NCI-H1417 treated with DMSO at 0.1 percent for 48 hours (cell line): ENCODE results near the gene EXOC7.
"Not testable (repeated sequence)": the region's sequence is repeated elsewhere in the genome, so short reads cannot be mapped to it uniquely, and the experiment has no call there.

Source experiments
- DNase-seq: peaks from one replicate; lab custom pipeline; 2025; lab: John Stamatoyannopoulos, UW

EXOC7 gene

DNA sequence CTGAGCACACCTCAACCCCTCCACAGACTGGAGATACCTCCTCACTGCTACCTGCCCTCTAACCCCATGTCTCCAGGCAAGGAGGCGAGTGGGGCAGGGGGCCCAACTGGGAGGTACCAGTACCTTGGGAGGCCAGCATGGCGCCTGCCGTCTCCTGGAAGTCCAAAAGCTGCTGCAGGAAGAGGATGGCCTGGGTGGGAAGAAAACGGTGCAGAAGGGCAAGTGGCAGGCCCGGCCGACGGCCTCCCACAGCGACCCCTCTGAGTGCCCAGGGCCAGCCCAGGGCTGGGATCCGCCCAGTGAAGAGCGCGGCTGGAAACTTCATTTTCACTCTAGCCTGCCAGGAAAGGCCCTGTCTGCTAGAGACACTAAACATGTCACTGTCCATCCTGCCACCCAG lies 16.1 kb downstream of the EXOC7 start:
- DNase-seq, result no peak

DNA sequence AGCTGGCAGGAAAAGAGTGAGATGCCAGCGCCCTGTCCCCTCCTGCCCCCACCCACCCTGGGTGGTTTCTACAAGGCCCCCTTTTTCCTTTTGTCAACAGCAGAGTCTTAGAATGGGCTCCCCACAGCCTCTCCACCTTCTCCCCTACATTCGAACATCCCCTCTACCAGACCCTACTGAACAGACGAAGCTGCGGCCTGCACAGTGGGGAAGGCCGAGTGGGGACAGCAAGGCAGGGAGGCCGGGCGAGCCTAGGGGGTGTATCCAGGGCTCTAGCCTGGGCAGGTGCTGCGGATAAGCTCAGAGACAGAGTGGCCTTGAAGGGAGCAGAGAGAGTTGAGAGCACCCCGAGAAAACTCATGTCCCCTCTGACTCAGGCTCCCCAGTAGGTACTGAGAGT lies 17.2 kb downstream of the EXOC7 start:
- DNase-seq, result no peak

DNA sequence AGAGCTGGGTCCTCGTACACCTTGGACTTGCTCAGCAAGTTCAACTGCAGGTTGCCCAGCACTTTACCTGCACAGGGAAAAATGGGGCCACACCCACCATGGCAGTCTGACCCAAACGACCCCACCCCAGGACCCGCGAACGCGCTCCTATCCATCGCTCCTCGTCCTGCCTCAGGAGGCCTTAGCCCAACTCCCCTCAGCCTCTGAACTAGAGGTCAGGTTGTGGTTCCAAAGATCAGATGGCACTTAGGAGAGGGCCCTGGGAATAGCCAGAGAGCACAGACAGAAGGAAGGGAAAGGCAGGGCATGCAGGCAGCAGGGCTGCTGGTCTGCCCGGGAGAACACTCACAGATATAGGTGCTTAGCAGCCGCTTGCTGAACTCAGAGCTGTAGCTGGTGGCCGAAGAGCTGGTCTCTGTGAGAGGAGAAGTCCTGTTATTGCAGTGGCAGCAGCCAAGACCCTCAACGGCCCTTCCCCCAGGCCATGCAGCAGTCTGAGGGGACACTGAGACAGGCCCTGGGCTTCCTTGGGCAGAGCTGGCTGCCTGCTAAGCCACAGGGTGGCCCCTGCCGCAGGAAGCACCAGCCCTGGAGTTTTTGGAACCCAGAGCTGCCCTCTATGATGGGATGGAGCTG lies 17.7 kb downstream of the EXOC7 start:
- no peak for DNase-seq

DNA sequence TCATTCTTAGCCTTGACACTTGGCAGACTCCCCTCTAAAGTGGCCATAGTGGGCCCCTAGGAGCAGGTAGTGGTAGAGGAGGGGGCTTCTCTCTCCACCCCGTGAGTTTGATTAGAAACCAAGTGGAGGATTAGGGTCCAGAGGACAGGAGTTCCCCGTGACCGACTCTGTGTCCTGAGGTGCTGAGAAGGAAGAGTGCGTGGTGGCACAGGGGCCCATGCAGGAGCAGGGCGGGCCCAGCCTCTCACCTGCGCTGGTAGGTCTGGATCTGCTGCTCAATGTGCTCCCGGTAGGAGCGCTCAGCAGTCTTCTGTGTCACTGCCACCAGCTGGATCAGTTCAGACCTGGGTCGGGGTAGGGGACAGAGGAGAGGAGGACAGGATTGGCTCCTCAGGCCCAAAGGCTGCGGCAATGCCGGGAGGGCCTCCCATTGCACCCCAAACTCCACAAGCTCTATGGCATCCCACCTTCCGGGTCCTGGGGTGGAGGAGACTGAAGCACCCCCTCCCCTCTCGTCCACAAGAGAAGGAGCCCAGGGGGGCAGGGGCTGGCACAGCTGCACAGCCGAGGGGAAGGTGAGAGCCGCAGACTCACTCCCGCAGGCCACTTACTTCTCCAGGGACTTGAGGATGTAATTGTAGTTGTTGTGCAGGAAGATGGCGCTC lies 18.4 kb downstream of the EXOC7 start:
- DNase-seq, result no peak

DNA sequence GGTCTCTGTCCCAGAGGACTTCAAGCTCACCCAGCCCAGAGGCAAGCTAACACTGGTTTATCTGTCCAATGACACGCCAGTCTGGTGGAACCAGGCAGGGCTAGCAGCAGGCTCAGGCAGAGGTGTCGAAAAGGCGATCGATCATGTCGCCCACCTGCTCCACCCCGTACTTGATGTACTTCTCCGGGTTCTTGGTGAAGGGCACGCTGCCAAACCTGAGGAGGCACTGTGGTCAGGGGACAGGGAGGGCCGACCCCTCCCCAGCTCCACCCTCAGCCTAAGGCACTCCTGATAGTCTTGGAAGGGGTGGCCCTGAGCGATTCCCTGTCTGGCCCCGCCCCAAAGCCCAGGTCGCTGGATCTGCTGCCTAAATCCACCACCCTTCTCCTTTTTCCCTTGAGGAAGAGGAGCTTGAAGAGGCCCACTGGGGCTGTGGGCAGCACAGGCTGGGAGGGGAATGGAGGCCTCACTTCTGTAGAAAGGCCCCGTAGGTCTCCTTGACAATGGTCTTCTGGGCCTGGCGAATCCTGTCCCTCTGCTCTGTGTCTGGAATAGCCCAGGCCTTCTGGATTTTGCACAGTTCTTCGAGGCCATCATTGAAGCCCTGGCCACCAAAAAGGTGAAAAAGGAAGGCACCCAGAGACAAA lies 19.9 kb downstream of the EXOC7 start:
- no peak for DNase-seq

DNA sequence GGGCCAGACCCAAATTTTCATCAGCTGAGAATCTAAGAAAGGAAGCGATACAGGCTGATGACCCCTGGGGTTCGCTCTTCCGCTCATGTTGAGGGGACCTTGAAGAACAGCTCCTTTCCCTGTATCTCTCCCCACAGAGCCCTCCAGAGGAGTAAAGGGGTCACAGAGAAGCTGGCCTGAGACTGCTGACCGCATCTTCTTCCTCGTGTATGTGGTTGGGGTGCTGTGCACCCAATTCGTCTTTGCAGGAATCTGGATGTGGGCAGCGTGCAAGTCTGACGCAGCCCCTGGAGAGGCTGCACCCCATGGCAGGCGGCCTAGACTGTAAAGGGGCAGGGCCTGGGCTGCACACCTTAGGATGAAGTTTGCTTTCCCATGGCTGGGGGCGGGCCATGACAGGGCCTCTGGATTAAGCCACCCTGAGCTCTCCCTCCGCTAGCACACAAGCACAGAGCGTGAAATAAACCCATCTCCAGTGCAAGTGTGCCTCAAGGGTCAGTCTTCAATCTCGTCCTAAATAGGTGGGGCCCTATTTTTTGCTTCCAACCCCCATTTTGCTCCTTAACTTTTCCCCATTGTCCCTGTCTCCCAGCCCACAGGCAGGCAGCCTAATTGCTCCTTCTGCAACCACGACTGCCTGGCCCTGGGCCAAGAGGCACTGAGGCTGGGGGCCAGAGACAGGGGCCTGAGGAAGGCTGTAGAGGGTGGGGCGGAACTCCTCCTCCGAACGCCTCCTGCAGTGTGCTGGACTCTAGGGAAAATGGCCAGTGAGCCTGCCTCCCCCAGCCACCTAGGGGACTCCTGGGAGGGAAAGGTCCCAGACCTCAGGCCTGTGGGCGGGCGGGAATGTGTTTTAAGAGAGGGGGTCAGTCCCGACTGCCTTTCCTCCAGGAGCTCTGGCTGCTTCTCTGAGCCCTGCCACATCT lies 21.0 kb downstream of the EXOC7 start:
- DNase-seq, result no peak

DNA sequence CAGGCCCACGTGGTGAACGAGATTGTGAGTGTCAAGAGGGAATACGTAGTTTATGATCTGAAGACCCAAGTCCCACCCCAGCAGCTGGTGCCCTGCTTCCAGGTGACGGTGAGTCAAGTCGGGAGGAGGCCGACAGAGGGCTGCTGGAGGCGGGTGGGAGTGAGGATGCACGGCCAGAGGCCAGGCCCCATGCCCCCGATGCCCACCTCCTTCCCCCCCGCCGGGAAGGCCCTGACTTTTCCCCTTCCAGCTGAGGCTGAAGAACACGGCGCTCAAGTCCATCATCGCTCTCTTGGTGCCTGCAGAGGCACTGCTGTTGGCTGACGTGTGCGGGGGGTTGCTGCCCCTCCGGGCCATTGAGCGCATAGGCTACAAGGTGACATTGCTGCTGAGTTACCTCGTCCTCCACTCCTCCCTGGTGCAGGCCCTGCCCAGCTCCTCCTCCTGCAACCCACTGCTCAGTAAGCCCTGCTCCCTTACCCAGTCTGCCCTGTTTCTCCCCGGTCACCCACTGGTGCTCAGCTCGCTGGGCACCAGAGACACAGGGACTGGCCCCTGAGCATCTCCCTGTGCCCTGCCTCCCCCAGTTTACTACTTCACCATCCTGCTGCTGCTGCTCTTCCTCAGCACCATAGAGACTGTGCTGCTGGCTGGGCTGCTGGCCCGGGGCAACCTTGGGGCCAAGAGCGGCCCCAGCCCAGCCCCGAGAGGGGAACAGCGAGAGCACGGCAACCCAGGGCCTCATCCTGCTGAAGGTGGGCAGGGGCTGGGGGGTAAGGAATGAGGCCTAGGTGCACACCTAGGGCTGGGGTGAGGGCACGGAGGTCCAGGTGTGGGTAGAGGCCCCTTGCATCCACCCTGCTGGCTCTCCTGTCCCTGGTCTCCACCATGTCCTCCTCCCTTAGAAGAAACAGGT lies 22.0 kb downstream of the EXOC7 start:
- no peak for DNase-seq

DNA sequence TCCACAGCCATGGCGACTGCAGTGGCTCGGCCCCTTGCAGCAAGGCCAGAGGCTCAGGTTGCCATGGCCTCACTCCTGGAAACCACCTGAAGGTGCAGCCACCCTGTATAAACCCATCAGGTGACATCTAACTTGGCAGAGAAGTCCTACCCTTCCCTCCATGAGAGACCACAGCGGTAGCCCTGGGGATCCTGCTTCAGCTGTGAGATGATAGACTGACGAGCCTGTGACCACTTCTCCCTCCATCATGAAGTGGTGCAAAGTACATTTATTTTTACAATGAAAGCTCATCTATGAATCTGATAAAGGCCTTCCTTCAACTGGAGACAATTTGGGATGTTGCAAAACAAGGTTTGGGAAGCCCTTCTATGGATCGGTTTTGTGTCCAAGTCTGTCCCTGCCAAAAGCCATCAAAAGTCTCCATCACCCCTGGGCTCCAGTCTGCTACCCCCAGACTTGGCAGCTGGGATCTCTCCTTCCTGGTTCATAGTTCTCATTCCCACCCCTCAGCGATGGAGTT lies 22.8 kb downstream of the EXOC7 start:
- no peak for DNase-seq

DNA sequence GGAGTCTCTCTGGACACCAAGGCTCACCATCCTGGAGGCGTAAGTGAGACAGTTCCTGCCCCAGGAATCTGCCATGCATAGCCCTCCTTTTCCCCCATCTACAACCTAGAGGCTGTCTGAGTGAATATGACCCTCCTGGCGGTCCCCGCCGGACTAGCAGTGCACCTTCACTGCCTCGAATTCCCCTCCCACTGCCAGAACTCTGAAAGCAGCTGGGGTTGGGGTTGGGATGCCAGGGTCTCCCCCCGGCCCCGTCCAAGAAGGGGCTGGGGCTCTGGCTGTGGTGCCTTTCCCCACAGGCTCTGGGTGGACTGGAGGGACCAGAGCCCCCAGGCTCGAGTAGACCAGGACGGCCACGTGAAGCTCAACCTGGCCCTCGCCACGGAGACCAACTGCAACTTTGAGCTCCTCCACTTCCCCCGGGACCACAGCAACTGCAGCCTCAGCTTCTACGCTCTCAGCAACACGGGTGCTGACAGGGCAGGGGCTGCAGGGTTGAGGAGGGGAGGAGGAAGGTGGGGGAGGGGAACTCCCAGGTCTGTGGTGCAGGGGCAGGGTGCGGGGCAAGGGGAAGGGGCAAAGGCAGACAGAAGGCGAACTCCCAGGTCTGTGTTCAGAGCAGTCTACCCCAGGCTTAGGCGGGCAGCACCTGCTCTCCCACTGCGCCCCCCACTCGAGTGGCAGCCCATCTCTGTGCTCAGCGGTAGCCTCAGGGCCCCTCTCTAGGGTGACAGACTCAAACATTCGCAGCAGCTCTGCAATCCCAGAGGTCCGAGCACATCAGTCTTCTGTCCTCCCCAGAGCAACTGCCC lies 23.4 kb downstream of the EXOC7 start:
- DNase-seq, result no peak

DNA sequence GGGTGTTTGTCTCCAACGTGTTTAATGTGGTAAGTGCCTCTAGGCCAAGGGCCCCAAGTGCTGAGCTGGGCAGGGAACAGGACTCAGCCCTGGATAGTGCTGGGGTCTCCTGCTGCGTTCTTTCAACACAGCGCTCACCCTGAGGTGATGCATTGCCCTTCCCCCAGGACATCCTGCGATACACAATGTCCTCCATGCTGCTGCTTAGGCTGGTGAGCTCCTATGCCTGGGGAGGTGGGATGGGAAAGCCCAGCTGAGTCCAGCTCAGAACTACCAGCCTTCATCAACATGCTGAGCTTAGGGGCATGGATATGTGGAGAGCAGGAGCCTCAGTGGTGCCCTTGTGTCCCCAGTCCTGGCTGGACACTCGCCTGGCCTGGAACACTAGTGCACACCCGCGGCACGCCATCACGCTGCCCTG lies 24.0 kb downstream of the EXOC7 start:
- no peak for DNase-seq

DNA sequence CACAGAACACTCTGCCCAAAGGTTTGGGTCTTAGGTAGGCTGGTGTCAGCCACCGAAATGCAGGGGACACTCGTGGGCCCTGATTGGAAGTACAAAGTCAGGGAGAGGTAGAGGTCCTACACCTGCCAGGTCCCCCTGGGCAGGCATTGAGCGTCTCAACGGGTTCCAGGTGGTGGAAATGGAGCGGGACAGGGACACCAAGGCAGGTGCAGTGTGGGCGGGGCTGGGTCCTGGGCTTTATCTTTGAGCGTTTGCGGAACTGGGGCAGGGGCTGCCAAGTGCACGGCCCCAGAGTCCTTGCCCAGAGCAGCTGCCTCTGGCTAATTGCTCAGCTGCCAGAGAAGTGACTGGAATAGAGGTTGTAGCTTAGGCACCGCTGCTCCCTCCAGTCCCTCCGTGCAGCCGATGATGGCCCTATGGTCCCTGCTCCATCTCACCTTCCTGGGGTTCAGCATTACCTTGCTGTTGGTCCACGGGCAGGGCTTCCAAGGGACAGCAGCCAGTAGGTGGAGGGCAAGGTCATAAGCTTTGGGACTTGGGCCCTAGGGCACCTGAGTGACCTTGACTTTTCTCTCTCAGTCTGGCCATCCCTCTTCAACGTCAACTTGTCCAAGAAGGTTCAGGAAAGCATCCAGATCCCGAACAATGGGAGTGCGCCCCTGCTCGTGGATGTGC lies 24.6 kb downstream of the EXOC7 start, which contains the start of gene ZACN:
ZACN (plus strand) TSS at position 323 of the 675 bp plus-strand sequence; CDS start at position 406, 83 bp downstream.
- no peak for DNase-seq

DNA sequence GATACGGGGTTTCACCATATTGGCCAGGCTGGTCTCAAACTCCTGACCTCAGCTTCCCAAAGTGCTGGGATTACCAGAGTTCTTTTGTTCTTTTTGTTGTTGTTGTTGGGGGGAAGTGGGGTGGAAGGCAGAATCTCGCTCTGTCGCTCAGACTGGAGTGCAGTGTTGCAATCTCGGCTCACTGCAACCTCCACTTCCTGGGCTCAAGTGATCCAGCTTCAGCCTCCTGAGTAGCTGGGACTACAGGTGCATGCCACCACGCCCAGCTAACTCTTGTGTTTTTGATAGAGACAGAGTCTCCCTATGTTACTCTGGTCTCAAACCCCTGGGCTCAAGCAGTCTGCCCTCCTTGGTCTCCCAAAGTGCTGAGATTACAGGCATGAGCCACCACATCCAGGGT lies 25.2 kb downstream of the EXOC7 start:
- DNase-seq, result not testable (repeated sequence)

DNA sequence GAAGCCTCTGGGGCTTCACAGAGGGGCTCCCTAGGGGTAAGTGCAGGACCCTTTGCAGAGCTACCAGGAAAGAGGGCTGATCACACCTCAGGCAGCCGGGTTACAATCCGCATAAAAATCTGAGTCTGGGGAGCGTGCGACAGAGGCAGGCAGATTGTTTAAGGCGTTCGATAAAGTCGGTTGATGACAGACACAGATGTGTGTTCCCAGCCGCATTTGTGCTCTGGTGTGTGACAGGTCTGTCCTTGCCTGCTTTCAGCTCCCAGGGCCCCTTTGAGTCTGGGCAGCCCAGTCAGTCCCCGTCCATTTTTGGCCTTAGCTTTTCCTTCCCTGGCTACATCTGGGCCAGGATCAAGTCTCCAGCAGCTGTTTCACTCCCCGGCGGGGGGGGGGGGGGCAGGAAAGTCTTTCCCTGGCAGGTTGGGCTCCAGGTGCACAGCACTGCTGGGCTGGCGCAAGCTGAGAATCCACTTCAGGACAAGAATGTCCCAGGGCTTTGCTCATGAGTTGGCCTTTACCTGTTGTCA lies 25.9 kb downstream of the EXOC7 start:
- no peak for DNase-seq

DNA sequence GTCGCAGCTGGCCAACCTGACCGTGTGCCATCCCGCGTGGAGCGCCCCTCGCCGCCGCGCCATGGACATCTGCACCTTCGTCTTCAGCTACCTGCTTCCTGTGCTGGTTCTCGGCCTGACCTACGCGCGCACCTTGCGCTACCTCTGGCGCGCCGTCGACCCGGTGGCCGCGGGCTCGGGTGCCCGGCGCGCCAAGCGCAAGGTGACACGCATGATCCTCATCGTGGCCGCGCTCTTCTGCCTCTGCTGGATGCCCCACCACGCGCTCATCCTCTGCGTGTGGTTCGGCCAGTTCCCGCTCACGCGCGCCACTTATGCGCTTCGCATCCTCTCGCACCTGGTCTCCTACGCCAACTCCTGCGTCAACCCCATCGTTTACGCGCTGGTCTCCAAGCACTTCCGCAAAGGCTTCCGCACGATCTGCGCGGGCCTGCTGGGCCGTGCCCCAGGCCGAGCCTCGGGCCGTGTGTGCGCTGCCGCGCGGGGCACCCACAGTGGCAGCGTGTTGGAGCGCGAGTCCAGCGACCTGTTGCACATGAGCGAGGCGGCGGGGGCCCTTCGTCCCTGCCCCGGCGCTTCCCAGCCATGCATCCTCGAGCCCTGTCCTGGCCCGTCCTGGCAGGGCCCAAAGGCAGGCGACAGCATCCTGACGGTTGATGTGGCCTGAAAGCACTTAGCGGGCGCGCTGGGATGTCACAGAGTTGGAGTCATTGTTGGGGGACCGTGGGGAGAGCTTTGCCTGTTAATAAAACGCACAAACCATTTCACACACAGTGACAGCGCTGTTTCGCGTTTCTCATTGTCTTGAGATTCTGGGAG lies 26.6 kb downstream of the EXOC7 start:
- DNase-seq, result no peak

DNA sequence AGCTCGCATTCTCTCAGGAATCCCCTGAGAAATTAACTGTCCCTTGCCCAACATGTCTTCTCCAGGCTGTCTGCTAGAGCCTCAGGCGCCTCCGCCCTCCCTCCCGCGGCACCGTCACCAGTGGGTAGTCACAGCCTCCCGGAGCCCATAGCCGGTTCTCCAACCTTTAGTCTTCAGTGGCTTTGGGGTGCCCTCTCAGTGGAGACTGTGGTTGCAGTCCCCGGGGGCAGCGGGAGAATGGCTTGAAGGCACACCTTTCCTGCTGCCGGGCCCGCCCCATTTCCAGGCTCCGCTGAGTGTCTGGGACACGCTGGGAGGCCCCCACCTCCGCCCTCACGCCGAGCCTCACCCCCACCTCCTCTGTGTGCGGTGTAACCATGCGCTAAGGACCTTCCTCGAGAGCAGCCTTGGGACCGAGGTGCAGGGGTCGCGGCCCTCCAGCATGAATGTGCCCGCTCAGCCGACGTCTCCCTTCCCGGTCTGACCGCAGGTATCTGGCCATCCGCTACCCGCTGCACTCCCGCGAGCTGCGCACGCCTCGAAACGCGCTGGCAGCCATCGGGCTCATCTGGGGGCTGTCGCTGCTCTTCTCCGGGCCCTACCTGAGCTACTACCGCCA lies 27.3 kb downstream of the EXOC7 start:
- no peak for DNase-seq

DNA sequence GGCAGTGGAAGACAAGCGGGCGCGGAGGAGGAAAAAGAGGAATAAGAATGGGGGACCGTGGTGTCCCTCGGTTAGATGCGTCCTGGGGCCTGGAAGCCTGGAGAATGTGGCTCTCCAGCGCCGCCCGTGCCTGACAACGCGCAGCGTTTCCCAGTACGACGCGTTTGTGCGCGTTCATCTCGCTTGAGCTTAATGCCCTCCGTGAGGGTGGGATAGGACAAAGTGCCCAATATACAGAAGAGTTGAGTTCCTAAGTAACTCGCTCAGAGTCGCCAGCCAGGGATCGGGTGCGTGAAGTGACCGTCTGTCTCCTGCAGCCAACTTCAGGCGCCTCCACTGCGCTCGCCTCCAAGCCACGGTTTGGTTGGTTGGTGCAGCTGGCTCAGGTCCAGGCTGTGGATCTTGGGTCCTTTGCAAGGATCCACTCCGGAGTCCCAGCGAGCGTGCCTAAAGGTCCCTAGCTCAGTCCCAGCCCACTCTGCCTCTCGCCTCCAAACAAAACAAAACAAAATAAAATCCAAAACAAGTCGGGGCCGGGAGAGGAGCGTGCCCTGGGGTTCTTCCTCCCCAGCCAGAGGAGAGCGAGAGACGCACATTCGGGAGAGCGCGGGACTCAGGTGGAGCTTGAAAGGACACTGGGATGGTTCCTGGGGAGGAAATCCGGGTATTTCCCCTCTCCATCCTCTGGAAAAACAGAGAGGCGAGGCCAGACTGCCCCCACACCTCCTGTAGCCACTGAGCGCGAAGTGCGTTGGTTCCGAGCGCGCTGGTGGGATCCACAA lies 28.0 kb downstream of the EXOC7 start:
- no peak for DNase-seq
